Activated CD4-positive, alpha-beta memory T cell treated with anti-CD3 and anti-CD28 coated beads for 36 hours (primary cell): ENCODE measurements around the gene CSNK1A1. TPM values are rescaled to one million over a fixed set of nuclear protein-coding genes. Genes with fewer than 3 reads are reported as not detected.
"Not testable (repeated sequence)": the region's sequence is repeated elsewhere in the genome, so short reads cannot be mapped to it uniquely, and the experiment has no call there.

Experiments
- CTCF ChIA-PET: fragments of 350-600 bp; sonication (Branson Sonifier 250); formaldehyde crosslinking; loops from one replicate; lab custom pipeline; 2021; ENCODE audit warnings: antibody characterized with exemption, inconsistent platforms; lab: Charles Lee
- POLR2A ChIA-PET: fragments of 350-600 bp; sonication (Branson Sonifier 250); formaldehyde crosslinking; loops from one replicate; lab custom pipeline; 2021; ENCODE audit warnings: antibody characterized with exemption; lab: Charles Lee
- DNase-seq: peaks from one replicate; pipeline ENCODE4 v3.0.0-alpha.2; 2020
- H3K27ac Mint-ChIP-seq: one replicate; pipeline ENCODE4 v1.8.0; 2021; ENCODE audit warnings: mixed read lengths
- H3K27me3 Mint-ChIP-seq: one replicate; pipeline ENCODE4 v1.8.0; 2021; ENCODE audit warnings: mixed read lengths
- H3K36me3 Mint-ChIP-seq: one replicate; pipeline ENCODE4 v1.8.0; 2021; ENCODE audit warnings: mixed read lengths
- H3K4me1 Mint-ChIP-seq: one replicate; pipeline ENCODE4 v1.8.0; 2021; ENCODE audit warnings: low read depth, mixed read lengths
- H3K4me3 Mint-ChIP-seq: one replicate; pipeline ENCODE4 v1.8.0; 2021; ENCODE audit warnings: mild to moderate bottlenecking, mixed read lengths
- H3K9me3 Mint-ChIP-seq: one replicate; pipeline ENCODE4 v1.8.0; 2021; ENCODE audit warnings: mixed read lengths
- intact Hi-C: fragments of 100-400 bp; cut with micrococcal nuclease; formaldehyde crosslinking; loops from one replicate; pipeline ENCODE4 v1.15.1; 2023
- total RNA-seq, 2 experiments: library from RNA; stranded (reverse); gene quantifications; one replicate each; pipeline ENCODE4 v1.2.3, GENCODE V29; 2021

Gene CSNK1A1
- total RNA-seq, 2 experiments from 2014 or later = 165 to 170 TPM

- Mint-ChIP-seq H3K4me3 (no peak overlapping the region), H3K36me3 (peaks cover 20% of the 10 kb centered on the region), H3K9me3 (no peaks in the 10 kb centered on the region), H3K4me1 (peaks cover 78% of the 10 kb centered on the region), H3K27me3 (no peaks in the 10 kb centered on the region), H3K27ac (peak overlapping the region; percentile 10)
- ChIA-PET CTCF (interaction anchor here (0.6 to 1.6 kb wide), 8 partner anchors 9 to 164 kb away, joined by 3 to 4 read pairs (median 3); no protein-coding TSS in a partner anchor), POLR2A (interaction anchor here (0.6 to 1.5 kb wide), 3 partner anchors 13 to 194 kb away, joined by 3 to 4 read pairs (median 3); no protein-coding TSS in a partner anchor)
- no peak for DNase-seq
- intact Hi-C loops = no loop called here
These were observed 22.8 kb downstream of the CSNK1A1 start for GRCh38 chr5:149528281-149529060.

- H3K9me3 Mint-ChIP-seq = no peaks in the 10 kb centered on the region
- no peaks in the 10 kb centered on the region for H3K27me3 Mint-ChIP-seq
- peaks cover 79% of the 10 kb centered on the region for H3K4me1 Mint-ChIP-seq
- intact Hi-C loops = no loop called here
- H3K36me3 Mint-ChIP-seq = peaks cover 23% of the 10 kb centered on the region
- CTCF ChIA-PET = interaction anchor here (0.7 to 1.6 kb wide), 7 partner anchors 8 to 155 kb away, joined by 3 to 5 read pairs (median 3); no protein-coding TSS in a partner anchor
- DNase-seq = no peak
- no peak overlapping the region for H3K4me3 Mint-ChIP-seq
- no peak overlapping the region for H3K27ac Mint-ChIP-seq
- POLR2A ChIA-PET = interaction anchor here (0.5 to 1.5 kb wide), 2 partner anchors 12 to 116 kb away, joined by 3 to 4 read pairs; no protein-coding TSS in a partner anchor
These were observed 24.2 kb downstream of the CSNK1A1 start for GRCh38 chr5:149526845-149527590.

- ChIA-PET CTCF (no interaction called here), POLR2A (no interaction called here)
- intact Hi-C loops = no loop called here
- Mint-ChIP-seq H3K9me3 (no peaks in the 10 kb centered on the region), H3K4me3 (no peak overlapping the region), H3K27ac (no peak overlapping the region), H3K36me3 (peaks cover 44% of the 10 kb centered on the region), H3K4me1 (peaks cover 76% of the 10 kb centered on the region), H3K27me3 (no peaks in the 10 kb centered on the region)
- no peak for DNase-seq
These were observed 29.2 kb downstream of the CSNK1A1 start for GRCh38 chr5:149521739-149522685.

- CTCF ChIA-PET = interaction anchor here (1.2 to 1.6 kb wide), 3 partner anchors 8 to 85 kb away, joined by 3 to 6 read pairs (median 4); partner anchors contain the start of gene CSNK1A1
- H3K27ac Mint-ChIP-seq = no peak overlapping the region
- H3K4me1 Mint-ChIP-seq = peaks cover 78% of the 10 kb centered on the region
- H3K27me3 Mint-ChIP-seq = no peaks in the 10 kb centered on the region
- no peak for DNase-seq
- H3K4me3 Mint-ChIP-seq = no peak overlapping the region
- H3K36me3 Mint-ChIP-seq = peaks cover 50% of the 10 kb centered on the region
- intact Hi-C loops = loop anchor here (2.0 kb wide), 1 partner anchor 31 kb away; the partner anchor contains the start of gene CSNK1A1
- POLR2A ChIA-PET = interaction anchor here (0.7 kb wide), 1 partner anchor 30 kb away, joined by 3 read pairs; no protein-coding TSS in a partner anchor
- no peaks in the 10 kb centered on the region for H3K9me3 Mint-ChIP-seq
These were observed 31.6 kb downstream of the CSNK1A1 start for GRCh38 chr5:149519601-149520000.

- Mint-ChIP-seq H3K36me3 (peaks cover 41% of the 10 kb centered on the region), H3K4me1 (peaks cover 70% of the 10 kb centered on the region), H3K4me3 (no peak overlapping the region), H3K27ac (no peak overlapping the region), H3K9me3 (no peaks in the 10 kb centered on the region), H3K27me3 (no peaks in the 10 kb centered on the region)
- intact Hi-C loops = loop anchor here (2.0 kb wide), 1 partner anchor 32 kb away; the partner anchor contains the start of gene CSNK1A1
- ChIA-PET POLR2A (interaction anchor here (0.6 kb wide), 1 partner anchor 177 kb away, joined by 3 read pairs; no protein-coding TSS in a partner anchor), CTCF (interaction anchor here (0.6 to 1.6 kb wide), 5 partner anchors 9 to 151 kb away, joined by 3 to 6 read pairs (median 3); partner anchors contain the start of gene CSNK1A1)
- DNase-seq = no peak
These were observed 32.6 kb downstream of the CSNK1A1 start for GRCh38 chr5:149518620-149519019.

- H3K9me3 Mint-ChIP-seq = no peaks in the 10 kb centered on the region
- DNase-seq = no peak
- CTCF ChIA-PET = interaction anchor here (0.6 kb wide), 1 partner anchor 11 kb away, joined by 3 read pairs; no protein-coding TSS in a partner anchor
- H3K4me1 Mint-ChIP-seq = peaks cover 67% of the 10 kb centered on the region
- POLR2A ChIA-PET = no interaction called here
- intact Hi-C loops = loop anchor here (2.0 kb wide), 1 partner anchor 33 kb away; the partner anchor contains the start of gene CSNK1A1
- H3K27me3 Mint-ChIP-seq = no peaks in the 10 kb centered on the region
- H3K4me3 Mint-ChIP-seq = no peak overlapping the region
- peaks cover 38% of the 10 kb centered on the region for H3K36me3 Mint-ChIP-seq
- no peak overlapping the region for H3K27ac Mint-ChIP-seq
These were observed 33.6 kb downstream of the CSNK1A1 start for GRCh38 chr5:149517461-149518122.

GRCh38 chr5:149514512-149514911, 36.7 kb downstream of the CSNK1A1 start:
- peaks cover 31% of the 10 kb centered on the region for H3K36me3 Mint-ChIP-seq

GRCh38 chr5:149513372-149513947, 37.8 kb downstream of the CSNK1A1 start:
- Mint-ChIP-seq H3K36me3 (peaks cover 26% of the 10 kb centered on the region), H3K4me1 (peaks cover 33% of the 10 kb centered on the region)
- H3K4me3 Mint-ChIP-seq, H3K9me3 Mint-ChIP-seq, H3K27ac Mint-ChIP-seq, POLR2A ChIA-PET, intact Hi-C loops, DNase-seq, H3K27me3 Mint-ChIP-seq: not testable (repeated sequence)
- CTCF ChIA-PET = interaction anchor here (2.2 kb wide), 1 partner anchor 37 kb away, joined by 9 read pairs; the partner anchor contains the start of gene CSNK1A1

More at GRCh38 chr5:149514512-149514911, 36.7 kb downstream of the CSNK1A1 start:
- Mint-ChIP-seq H3K4me3 (no peak overlapping the region), H3K4me1 (peaks cover 42% of the 10 kb centered on the region), H3K9me3 (no peaks in the 10 kb centered on the region), H3K27ac (peak overlapping the region; percentile 49), H3K27me3 (no peaks in the 10 kb centered on the region)
- ChIA-PET CTCF (interaction anchor here (2.2 kb wide), 1 partner anchor 36 kb away, joined by 9 read pairs; the partner anchor contains the start of gene CSNK1A1), POLR2A (interaction anchor here (1.7 kb wide), 1 partner anchor 13 kb away, joined by 4 read pairs; no protein-coding TSS in a partner anchor)
- no peak for DNase-seq
- intact Hi-C loops = no loop called here

- ChIA-PET POLR2A (no interaction called here), CTCF (interaction anchor here (0.8 kb wide), 1 partner anchor 8 kb away, joined by 3 read pairs; no protein-coding TSS in a partner anchor)
- no peak for DNase-seq
- Mint-ChIP-seq H3K4me1 (peaks cover 7% of the 10 kb centered on the region), H3K4me3 (no peak overlapping the region), H3K9me3 (no peaks in the 10 kb centered on the region), H3K36me3 (peaks cover 44% of the 10 kb centered on the region), H3K27me3 (no peaks in the 10 kb centered on the region), H3K27ac (no peak overlapping the region)
- intact Hi-C loops = no loop called here
These were observed 41.1 kb downstream of the CSNK1A1 start for GRCh38 chr5:149510136-149510535.

GRCh38 chr5:149504677-149505076, 46.6 kb downstream of the CSNK1A1 start:
- no peak for DNase-seq
- no peak overlapping the region for H3K4me3 Mint-ChIP-seq
- H3K27me3 Mint-ChIP-seq = no peaks in the 10 kb centered on the region
- no peaks in the 10 kb centered on the region for H3K4me1 Mint-ChIP-seq
- POLR2A ChIA-PET = no interaction called here
- intact Hi-C loops = no loop called here
- CTCF ChIA-PET = interaction anchor here (1.6 kb wide), 1 partner anchor 71 kb away, joined by 3 read pairs; no protein-coding TSS in a partner anchor
- H3K9me3 Mint-ChIP-seq = no peaks in the 10 kb centered on the region
- H3K36me3 Mint-ChIP-seq = peaks cover 56% of the 10 kb centered on the region
- no peak overlapping the region for H3K27ac Mint-ChIP-seq
